GM13976 (cell line): ENCODE measurements around the gene ACSS1.

Experiments used
- DNase-seq: peaks from one replicate; pipeline ENCODE4 v3.0.0; 2012; ENCODE audit warnings: low spot score
- CTCF ChIP-seq: IDR thresholded peaks from 2 replicates; pipeline ENCODE4 v1.5.1; 2012; ENCODE audit warnings: borderline replicate concordance, mild to moderate bottlenecking; ENCODE audit not compliant: insufficient read depth; ENCODE audit errors: extremely low read depth, missing control alignments, control extremely low read depth
- in situ Hi-C: fragments of 300-500 bp; cut with MboI; formaldehyde crosslinking; loops from one replicate; pipeline ENCODE4 v1.12.0; 2022; ENCODE audit warnings: low sequenced_read_pairs, mixed read lengths, inconsistent platforms; ENCODE audit not compliant: unreplicated experiment

The ACSS1 gene

GRCh38 chr20:25089662-25090061, 31.7 kb upstream of the ACSS1 start:
- no peak for DNase-seq

DNA sequence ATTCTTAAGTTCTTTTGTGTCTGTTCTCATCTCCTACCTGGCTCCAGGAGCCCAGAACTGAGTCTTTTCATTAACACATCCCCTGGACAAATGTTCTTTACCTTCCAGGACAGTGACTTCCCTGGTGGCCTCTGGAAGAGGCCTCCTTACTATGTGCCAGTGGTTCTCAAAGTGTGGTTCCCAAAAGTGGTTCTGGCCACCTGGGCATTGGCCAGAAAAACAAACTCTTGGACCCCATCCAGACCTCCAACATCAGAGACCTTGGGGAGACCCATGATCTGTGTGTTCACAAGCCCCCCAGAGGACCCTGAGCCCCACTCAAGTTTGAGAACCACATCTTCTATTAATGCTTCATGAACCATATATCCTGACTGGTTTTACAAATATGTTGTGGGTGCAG, 31.2 kb upstream of the ACSS1 start:
- in situ Hi-C loops, result no loop called here
- DNase-seq, result no peak
- no peak for TF ChIP-seq CTCF

More at GRCh38 chr20:25089662-25090061, 31.7 kb upstream of the ACSS1 start:
- no peak for TF ChIP-seq CTCF
- in situ Hi-C loops, result no loop called here

DNA sequence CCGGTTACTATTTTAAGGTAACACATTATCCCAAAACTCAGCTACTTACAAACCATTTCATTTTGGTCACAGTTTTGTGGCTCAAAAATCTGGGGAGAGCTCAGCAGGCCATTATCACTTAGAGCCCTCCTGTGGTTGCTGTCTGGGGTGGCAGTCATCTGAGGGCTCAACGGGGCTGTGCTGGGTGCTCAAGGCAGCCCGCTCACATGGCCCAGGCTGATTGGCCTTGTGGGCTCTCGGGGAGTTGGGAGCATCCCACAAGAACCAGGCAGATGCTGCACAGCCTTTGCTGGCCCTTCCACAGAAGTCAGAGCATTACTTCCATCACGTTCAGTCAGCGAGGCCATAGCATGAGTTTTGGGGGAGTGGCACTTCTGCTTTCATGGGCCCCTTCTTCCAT, 30.3 kb upstream of the ACSS1 start:
- no peak for DNase-seq
- in situ Hi-C loops, result no loop called here
- no peak for TF ChIP-seq CTCF

DNA sequence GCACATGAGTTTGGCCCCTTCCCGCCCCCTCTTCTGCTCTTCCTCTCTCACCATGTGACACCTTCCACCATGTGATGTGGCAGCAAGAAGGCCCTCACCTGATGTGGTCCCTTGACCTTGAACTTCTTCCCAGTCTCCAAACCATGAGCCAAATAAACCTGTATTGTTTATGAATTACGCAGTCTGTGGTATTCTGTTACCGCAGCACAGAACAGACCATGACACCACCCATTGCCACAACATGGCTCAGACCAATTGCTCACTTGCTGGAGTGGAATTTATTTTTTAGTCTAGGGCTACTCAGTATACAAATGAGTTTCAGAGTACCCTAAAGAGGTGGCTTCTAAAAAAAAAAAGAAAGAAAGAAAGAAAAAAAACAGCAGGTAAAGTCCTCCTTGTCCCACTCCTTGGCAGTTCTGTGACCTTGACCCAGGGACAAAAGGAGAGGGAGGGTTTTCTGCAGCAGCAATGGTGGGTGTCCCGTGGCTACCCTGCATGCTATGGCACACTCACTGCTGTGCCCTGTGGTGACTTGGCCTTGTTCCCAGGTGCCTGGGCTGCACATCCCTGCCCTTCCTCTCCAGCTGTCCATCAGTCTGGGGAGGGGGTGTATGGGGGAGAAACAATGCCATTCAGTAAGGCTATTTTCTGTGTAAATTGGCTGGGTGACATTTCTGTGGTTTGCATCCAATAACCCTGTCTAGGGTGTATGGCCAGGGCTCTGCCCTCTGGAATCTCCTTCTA, 29.4 kb upstream of the ACSS1 start:
- in situ Hi-C loops, result no loop called here
- no peak for DNase-seq
- TF ChIP-seq CTCF, result no peak

GRCh38 chr20:25085756-25086495, 28.0 kb upstream of the ACSS1 start:
- no peak for DNase-seq
- in situ Hi-C loops, result no loop called here
- no peak for TF ChIP-seq CTCF

- DNase-seq, result no peak
- in situ Hi-C loops, result no loop called here
- TF ChIP-seq CTCF, result no peak
Observed at GRCh38 chr20:25084626-25085187, 26.8 kb upstream of the ACSS1 start.
